NCI-H187 treated with DMSO at 0.1 percent for 48 hours (cell line): Measurements from ENCODE around the gene TMEM116.
A peak's percentile ranks its signal among the peaks of the same experiment; 100 is the strongest.
"Not testable (repeated sequence)": the region's sequence is repeated elsewhere in the genome, so short reads cannot be mapped to it uniquely, and the experiment has no call there.

Experiments
- DNase-seq: peaks from one replicate; lab custom pipeline; 2025; lab: John Stamatoyannopoulos, UW

The TMEM116 gene

DNA sequence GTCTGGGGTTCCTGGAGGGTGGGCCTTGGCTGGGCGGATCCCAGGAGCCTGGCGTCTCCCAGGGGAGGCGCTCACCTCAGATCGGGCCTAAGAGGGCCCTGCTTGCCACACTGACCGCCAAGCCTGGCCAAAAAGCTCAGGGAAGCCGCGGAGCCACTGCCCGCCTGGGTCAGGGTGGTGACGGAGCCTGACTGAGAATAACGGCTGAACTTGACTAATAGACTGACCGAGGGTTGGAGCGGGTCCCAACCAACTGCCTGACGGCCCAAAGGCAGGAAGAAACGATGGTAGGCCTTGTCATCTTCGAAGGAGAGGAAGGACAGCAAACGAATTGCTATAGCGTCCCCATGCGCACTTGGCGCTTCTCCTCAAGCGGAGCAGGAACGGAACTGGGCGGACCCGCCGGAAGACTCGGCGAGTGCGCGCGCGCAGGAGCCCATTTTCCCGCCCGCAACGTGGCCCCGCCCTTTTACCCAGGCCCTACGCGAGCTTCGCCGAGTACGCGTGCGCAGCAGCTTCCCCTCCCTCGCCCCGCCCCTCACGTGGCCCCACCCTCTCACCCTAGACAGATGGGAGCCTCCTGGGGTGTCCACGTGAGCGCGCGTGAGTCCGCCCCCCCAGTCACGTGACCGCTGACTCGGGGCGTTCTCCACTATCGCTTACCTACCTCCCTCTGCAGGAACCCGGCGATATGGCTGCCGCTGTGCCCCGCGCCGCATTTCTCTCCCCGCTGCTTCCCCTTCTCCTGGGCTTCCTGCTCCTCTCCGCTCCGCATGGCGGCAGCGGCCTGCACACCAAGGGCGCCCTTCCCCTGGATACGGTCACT is at the start of gene TMEM116, which contains the start of gene ERP29:
Gene TMEM116 (minus strand): TSS at position 391 of the 826 bp plus-strand sequence. CDS start 7,895 bp downstream, outside the sequence.
Gene ERP29 (plus strand): TSS at position 652 of the 826 bp plus-strand sequence. CDS start 40 bp downstream, at position 692.
- DNase-seq: peak; percentile 94

DNA sequence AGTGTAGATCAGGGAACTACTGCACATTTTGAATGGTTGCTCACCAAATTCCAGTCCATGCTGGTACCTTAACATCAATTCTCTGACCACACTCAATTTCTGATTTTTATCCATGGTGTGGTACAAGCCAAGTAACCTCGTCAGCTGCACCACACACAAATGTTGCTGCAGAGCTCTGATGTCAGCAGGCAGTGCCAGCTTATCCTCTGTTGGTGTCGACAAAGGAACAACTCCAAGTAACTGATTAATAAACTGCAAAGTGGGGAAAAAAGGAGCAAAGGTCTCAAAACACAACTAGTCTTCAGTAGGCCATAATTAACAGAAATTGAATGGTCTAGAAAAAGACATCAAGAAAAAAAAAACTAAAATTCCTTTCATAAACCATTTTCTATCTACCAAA is 48.2 kb upstream of the TMEM116 start:
- no peak for DNase-seq

DNA sequence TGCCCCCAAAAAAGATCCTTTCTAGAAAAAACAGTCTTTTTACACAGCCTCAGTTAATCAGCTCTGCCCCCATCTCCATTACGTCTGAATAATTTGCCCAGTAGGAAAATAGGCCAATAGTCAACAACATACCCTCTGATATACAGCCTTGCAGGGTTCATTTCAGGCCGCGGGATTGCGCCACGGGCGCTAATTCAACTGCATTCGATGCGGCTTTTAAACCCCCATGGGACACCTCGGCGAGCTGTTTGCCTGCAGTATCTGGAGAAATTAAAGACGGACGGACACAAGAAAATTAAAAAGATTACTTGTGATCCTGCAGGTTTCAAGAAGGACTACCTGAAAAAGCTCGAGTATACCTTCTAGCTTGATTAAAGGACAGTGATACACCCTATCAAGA is 36.4 kb upstream of the TMEM116 start:
- DNase-seq: no peak

DNA sequence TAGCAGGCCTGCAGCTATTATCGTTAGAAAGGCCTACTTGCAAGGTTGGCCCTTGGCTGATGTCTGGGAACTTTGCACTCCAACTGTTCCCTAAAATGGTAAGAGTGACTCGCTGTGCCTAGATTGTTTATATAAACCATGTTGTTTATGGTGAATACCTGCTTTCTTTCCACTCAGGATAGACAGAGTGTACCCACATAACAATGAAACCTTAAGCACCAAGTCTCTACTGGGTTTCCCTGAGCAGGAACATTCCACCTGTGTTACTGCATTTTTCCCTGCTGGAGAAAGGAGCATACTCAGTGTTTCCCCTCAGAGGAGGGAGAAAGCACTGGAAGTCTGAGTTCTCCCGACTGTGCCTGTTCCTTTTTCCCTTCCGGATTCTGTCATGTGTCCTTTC is 33.0 kb upstream of the TMEM116 start:
- no peak for DNase-seq

DNA sequence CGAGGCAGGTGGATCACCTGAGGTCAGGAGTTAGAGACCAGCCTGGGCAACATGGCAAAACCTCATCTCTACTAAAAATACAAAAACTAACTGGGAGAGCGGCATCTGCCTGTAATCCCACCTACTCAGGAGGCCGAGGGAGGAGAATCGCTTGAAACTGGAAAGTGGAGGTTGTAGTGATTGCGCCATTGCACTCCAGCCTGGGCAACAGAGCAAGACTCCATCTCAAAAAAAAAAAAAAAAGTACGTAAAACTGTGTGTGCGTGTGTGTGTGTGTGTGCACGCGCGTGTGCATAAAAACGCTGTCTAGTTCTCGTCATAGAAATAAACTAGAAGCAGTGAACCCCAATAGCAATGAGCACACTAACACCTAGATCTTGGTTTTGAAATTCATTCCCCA is 23.6 kb upstream of the TMEM116 start:
- not testable (repeated sequence) for DNase-seq

DNA sequence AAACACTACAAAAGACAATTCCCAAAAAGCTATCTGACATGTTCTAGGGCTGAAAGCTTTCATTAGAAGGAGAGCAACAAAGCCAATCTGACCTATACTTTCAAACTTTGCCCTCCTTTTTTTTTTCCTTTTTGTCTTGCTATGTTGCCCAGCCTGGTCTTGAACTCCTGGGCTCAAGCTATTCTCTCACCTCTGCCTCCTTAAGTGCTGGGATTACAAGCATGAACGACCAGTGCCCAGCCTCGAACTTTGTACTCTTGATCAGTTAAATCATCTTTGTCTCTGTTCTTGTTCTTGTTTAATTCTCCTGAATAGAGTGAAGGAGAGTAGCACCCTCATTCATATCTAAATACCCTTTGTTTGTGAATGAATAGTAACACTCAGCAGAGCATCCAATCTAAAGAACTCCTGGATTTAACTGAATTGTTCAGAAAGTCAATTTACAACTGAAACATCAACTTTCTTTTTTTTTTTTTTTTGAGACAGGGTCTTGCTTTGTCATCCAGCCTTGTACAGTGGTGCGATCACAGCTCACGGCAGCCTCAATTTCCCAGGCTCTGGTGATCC is 22.3 kb upstream of the TMEM116 start:
- DNase-seq: no peak

DNA sequence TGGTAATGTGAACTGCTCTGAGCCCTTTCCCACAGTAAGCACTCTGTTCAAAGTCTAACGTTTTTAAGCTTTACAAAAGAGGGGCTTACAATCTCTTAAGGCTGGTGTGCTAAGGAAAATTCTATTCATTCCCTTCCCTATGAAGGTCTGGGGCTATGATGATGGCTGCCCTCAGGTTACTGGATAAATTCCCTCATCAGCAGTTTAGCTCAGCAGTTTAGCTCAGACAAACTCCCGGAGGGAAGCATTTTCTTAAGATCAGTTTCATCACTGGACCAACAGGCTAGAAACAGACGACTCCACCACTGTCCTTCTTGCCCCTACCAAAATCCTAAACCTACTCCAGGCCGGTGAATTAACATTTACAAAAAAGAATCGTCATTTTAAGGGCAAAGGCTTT is 19.3 kb upstream of the TMEM116 start:
- DNase-seq: no peak

DNA sequence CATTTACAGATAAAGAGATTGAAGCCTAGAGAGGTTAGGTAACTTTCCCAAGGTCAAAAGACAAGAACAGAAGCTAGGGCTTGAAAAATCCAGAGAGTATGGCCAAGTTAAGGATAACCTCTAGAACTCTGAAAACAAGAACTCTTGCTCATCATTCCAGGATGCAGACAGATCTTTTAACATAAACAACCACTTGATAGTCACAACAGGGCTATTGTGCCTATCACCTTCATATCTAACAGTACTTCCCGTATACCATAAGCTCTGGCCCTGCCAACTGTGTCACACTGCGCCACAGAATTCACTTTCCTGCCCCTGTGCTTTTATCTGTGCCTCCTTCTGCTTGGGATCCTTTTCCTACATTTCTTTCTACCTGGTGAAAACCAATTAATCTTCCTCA is 18.5 kb upstream of the TMEM116 start:
- DNase-seq: no peak

DNA sequence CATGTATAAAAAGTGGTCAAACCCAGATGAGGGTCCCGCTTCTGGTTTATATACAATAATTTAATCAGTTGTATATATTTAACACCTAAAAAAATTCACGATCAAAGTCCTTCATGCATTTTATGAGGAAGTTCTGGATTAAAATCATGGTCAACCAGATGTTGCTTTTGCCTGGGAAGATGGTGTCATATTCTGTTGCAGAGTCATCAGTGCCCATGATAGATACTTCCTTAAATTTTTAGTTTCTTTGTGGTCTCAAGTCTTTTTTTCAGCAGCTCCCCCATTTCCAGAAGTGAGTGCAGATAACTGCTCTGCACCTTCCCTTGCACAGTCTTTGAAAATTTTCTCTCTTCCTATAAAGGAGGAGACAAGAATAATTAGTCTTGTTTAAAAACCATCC is 16.3 kb upstream of the TMEM116 start:
- no peak for DNase-seq

DNA sequence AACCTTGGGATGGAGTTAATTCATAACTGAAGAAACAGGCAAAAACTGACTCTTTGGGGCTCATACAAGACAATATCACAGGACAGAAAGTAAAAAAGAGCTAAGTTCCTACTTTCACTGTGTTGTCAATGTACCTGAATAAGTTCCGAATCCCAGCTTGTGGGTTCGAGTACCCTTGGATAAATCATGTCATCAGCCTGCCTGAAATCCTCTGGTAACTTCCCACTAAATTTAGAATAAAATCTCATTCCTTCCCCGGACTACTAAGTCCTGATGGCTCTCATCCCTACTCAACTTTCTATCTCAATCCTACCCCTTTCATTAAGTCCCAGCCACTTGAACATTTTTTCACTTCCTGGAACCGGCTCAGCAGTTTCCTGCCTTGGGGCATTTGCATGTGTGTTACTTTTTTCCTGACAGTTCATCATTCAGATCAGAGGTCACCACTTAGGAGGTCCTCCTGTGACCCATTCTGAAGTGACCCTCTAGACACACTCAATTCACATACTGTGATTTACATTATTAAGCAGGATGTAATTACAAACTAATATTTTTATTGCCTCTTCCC is 12.9 kb upstream of the TMEM116 start:
- no peak for DNase-seq

DNA sequence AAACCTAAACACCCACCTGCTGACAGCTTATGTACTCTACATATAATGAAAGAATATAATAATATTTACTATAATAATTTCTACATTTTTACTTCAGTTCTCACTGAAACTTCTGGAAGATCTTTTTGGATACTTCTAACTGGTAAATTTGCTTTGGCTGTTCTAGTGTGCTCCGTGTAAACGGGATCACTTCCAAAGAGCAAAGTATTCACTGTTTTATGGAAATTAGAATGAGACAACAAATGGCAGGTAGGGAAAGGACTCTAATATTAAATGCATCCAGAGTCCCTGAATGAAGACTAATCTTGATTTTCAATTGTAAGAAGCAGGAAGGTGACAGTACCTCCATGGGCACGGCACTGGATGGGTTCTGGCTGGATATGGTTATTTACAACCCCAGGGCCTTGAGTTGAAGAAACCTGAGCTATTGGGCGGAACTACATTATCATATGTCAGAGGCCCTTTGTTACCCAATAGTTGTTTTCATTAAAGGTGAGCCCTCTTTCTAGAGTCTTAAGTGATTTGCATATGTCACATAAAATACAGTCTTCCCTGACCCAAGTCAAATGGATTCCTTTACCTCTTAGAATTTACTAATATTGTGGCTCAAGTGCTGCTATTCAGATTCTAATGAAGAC is 10.9 kb upstream of the TMEM116 start:
- DNase-seq: no peak

DNA sequence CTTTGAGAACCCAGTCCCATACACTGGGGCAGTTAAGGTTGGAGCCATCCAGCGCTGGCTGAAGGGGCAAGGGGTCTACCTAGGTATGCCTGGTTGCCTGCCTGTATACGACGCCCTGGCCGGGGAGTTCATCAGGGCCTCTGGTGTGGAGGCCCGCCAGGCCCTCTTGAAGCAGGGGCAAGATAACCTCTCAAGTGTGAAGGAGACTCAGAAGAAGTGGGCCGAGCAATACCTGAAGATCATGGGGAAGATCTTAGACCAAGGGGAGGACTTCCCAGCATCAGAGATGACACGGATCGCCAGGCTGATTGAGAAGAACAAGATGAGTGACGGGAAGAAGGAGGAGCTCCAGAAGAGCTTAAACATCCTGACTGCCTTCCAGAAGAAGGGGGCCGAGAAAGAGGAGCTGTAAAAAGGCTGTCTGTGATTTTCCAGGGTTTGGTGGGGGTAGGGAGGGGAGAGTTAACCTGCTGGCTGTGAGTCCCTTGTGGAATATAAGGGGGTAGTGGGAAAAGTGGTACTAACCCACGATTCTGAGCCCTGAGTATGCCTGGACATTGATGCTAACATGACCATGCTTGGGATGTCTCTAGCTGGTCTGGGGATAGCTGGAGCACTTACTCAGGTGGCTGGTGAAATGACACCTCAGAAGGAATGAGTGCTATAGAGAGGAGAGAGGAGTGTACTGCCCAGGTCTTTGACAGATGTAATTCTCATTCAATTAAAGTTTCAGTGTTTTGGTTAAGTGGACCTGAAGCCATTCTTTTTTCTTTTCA is 9.5 kb upstream of the TMEM116 start:
- DNase-seq: no peak

DNA sequence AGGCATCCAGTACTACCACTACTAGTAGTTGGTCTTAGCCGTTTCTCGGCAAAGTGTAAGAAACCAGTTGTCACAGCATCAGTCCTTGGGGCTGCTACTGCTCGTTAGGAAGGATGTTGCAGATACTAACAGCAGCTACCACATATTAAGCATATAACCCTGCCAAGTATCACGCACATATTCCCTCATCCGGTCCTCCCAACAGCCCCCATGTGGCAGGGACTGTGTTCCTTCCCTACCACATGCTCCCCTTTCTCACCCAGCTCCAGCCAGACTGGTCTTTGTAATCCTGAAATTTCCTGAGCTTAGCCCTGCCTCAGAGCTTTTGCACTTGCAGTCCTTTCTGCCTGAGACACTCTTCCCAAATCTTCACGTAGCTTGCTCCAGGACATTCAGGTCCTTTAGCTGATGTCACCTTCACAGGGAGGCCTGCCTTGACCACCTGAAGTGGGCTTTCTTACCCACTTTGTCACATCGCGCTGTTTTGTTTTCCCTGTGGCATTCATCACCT is 8.0 kb upstream of the TMEM116 start:
- no peak for DNase-seq

DNA sequence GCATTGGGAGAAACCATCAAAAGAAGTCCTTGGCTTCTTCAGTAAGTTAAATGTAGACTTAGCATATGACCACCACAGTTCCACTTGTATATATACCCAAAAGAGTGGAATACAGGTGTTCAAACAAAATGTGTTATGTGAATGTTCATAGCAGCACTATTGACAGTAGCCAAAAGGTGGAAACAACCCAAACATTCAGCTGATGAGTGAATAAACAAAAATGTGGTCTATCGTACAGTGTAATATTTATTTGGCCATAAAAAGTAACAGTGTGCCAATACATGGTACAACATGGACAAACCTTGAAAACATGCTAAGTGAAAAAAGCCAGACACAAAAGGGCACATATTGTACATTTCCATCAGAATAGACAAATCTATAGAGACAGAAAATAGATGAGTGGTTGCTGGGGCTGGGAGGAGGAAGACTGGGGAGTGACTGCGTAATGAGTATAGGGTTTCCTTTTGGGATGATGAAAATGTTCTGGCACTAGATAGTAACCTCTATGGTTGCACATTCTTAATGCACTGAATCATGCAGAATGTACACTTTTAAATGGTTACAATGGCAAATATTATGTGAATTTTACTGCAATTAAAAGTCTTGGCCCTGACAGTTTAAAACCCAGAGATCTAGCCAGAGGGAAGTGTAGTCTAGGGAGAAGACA is 5.7 kb upstream of the TMEM116 start:
- DNase-seq: no peak

DNA sequence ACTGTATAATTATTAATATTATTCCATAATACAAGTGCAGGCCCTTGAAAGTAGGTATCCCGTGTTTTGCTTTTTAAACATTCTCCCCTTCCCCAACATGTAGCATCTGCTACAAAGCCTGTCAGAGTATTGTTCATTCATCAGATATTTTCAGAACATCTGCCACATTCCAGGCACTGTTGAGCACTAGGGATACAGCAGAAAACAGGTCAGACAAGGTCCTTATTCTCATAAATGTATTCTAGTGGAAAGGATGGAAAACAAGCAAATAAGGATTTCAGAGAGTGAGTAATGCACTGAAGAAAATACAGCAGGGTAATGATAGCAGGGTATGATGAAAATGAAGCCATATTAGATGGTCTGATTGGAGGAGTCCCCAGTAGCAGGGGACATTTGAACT is 4.1 kb upstream of the TMEM116 start:
- DNase-seq: no peak

DNA sequence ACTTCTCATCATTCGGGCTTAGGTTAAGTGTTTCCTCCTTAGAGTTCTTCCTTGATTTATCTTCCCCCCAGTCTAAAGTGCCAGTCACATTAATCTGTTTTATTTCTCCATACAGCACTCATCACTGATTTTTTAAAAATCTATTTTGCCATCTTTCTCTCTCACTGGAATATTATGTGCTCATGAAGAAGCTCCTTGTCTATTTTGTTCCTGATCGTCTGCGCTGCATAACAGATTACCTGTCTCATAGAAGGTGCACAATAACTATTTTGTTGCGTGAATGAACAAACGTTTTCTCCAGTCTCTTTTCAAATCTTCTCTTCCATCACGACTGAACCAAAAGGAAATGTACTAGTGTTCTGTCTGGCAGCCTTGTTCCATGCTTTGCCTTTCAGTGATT is 3.0 kb upstream of the TMEM116 start:
- DNase-seq: no peak

DNA sequence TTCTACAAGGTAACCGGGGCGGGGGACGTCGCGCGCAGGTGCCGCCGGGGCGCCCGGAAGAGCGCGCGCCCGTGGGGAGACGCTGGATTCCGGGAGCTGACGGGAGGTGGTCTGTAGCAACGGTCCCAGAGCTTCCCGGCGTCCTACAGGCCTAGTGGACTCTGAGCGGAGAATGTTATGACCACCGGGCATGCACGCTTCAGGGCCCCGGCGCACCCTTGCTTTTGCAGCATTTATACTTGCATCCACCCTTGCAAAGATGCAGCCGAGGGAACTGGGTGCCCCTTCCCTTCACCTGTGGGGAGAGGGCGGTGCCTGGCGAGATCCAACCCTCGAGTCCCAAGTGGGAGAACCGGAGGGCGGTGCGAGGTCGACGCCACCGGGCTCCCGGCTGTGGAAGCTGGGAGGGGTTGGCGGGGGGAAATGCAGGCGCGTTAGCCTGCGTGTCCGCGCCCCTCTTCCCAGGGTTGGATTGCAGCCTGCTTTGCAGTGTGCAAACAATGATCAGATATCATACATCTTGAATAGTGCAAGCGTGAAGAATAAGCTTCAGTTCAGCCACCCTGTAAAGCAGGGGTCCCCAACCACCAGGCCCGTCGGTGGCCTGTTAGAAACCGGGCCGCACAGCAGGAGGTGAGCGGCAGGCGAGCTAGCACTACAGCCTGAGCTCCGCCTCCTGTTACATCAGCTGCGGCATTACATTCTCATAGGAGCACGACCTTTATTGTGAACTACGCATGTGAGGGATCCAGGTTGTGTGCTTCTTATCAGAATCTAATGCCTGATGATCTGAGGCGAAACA is 837 bp upstream of the TMEM116 start:
- DNase-seq: no peak

DNA sequence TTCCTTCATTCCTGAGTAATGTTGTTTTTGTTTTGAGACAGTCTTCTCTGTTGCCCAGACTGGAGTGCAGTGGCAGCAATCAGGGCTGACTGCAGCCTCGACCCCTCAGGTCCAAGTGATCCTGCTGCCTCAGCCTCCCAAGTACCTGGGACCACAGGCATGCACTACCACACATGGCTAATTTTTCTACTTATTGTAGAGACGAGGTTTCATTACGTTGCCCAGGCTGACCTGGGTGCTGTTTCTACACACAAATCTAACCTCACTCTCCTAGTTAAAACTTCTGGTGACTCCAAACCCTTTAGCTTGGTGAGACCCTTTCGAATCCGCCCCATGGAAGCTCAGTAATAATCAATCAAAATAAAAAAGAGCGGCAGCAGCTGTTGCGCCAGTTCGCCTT is 1.3 kb downstream of the TMEM116 start:
- no peak for DNase-seq

DNA sequence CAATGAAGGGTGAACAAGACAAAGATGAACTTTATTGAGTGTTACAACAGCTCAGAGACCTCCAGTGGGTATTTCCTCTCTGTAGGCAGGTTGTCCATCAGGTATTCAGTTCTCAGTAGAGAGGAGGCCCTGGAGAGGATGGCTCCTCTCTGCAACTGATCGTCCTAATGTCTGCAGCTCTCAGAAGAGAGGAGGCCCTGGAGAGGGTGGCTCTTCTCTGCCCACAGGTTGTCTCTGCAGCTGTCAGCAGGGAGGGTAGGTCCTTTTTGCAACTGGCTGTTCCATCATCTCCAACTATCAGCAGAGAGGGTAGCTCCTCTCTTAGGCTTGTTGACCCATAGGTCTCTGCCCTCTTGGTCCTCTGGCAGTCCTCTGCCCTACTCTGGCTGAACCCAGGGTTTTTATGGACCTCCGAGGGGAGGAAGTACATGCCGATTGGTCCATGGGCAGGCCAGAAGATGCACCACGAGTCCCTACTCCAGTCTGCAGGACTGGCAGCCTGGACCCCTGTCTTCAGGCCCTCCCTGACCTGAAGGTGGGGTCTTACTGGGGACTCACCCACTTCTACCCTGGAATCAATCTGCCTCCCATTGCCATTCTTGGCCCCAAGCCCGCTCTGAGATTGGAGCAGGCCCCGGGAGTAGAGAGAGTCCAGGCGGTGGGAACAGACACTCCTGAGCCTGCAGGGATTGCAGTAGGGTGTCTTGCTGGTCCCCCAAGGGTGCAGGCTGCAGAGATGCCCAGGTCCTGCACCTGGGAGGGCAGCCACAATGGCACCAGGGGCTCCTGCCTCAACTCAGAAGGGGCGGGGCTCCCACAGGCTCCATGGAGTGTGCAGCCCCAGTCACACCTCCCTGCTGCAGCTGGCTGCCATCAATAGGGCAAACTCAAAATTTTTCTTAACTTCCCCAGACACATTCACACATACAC is 2.3 kb downstream of the TMEM116 start:
- no peak for DNase-seq
